Measurements from ENCODE around the gene CLDN16.

CLDN16 gene

DNA sequence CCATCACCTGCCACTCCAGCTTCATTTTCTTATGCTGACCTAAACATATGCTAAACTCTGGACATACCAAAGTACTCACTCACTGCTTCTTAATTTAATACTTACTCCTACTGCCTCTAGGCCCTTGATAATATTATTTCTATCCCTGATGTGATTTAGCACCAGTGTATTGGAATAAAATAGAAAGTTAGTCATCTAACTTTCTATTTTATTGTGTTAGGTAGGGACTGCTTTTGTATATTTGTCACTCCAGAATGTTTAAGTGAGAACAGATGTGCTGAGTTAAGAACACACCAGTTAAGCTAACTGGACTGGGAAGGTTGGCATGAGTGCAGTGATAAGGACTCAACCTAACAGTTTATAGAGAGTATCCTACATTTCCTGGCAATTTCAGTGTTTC lies 6.5 kb upstream of the CLDN16 start:
- no peak for DNase-seq

DNA sequence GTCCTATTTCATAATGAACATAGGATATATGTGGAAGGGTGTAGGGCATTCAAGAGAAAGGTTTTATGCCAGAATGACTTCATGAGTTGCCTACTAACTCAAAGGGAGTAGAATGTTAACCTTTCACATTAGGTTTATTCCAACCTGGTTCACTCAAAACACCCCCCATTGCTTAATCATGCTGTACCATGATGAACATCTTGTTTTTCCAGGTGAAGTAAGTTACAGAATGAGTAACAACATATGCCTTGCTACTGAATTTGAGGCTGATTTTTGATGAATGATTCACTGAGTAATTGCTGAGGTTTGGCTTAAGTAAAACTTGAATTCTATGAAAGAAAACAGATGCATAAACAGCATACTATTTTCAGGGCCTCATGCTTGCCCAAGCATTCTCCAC lies 5.9 kb upstream of the CLDN16 start:
- no peak for DNase-seq

DNA sequence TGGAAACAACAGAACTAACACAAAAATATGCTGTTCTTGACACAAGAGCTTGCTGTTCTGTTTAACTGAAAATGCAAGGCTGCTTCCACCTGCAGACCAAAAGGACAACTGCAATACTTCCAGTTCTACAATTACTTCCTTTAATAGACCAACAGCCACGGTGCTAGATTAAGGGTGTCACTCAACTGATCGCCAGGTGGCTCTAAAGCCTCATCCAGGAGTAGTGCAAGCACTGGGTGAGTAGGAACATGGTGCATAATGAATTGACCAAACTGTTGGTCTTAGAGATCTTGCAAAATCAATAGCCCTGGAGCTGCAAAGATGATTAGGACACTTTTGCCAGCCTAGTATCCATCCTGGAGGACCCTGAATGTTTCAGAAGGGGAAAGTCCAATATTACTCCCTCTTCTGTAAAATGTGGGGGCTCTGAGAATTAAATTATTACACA lies 3.6 kb upstream of the CLDN16 start:
- peak; percentile 81 to 89 for DNase-seq

DNA sequence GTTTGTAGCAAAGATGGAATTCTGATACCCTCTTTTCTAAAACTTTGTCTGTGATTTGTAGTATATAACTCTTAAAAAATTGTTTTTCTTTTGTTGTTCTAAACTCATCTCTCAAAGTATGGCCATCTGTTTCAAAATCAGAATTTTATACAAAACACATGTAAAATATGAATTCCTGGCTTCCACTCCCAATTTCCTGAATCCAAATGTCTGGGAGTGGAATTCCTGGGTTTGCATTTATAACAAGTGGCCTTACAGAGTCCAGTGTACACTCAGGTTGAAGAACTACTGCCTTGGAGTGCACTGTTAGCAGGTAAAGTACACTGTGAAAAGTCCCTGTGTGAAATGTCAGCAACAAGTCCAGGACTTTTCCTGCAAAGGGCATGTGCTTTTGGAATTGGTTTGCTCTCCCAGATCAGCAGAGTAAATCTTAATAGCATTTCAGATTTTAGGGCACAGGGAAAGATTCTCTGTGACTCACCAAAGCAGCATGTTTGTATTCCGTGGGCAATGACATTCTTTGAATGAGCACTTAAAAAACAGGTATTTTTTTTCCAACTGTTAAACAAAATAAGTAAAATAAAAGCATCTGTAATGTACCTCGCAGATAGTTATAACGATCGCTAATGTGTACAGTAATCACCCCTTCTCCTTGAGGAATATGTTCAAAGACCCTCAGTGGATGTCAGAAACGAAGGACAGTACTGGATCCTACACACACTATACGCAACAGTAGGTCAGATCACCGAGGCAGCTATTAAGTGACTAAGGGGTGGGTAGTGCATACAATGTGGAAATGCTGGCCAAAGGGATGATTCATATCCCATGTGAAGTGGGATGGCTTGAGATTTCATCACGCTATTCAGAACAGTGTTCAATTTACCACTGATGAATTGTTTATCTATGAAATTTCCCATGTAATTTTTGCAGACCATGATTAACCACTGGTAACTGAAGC lies 2.0 kb upstream of the CLDN16 start:
- DNase-seq, result peak; percentile 22 to 44

DNA sequence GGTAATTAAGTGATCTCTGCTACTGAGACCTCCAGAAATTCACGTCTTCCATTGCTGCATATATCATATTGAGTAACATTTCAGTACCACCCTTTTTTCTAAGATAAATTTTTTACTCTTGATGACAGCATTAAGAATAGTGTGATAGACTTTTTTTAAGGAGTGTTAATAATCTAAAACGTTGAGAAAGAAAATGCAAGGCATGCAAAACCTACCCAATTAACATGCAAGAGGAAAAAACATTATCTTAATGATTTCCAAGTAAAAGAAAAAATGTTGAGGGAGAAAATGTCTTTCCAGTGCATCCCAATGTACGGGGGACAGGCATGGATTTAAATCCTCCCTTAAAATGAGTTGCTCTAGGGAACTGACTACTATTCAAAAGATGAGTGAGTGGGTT lies 740 bp downstream of the CLDN16 start:
- DNase-seq, result no peak

DNA sequence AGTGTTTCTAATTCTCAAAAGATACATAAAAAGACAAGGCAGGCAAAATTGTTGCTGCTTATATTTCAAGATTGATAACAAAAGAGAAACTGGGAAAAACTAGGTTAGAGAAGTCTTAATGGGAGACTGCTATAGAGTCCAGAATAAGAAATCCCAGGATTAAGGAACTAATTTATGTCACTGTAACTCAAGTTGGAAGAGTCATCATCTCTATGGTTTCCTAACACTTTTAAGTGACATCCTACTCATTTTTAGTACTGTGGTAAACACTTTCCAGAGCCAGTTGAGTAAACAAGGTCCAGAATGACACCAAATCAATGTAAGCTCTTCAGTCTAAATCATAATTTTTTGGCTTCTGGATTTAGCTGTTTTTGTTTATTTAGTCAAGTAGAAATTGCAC lies 8.0 kb downstream of the CLDN16 start:
- no peak for DNase-seq

DNA sequence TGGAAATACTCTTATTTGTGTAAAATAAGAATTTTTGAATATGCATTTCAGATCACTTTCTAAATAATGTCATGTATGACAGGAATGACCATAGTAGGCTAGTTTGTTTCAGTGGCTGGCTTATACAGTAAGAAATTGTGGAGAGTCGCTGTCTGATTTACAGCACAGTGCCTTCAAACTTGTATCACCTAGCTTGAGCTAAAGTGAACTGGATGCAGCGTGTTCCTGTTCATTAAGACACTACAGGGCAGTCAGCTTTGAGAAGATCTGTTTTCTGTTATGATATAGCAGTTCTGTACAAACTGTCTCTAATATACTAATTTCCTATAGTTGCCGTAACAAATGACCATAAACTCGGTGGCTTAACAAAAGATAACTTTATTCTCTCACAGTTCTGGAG lies 9.9 kb downstream of the CLDN16 start:
- no peak for DNase-seq

DNA sequence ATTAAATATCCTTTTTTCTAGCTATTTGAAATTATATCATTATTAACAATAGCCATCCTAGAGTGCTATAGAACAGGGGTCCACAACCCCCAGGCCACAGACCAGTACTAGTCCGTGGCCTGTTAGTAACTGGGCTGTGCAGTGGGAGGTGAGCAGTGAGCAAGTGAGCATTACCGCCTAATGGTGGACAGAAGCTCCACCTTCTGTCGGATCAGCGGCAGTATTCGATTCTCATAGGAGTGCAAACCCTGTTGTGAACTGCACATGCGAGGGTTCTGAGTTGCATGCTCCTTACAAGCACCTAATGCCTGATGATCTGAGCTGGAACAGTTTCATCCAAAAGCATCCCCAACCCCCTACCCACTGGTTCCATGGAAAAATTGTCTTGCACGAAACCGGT lies 11.7 kb downstream of the CLDN16 start:
- no peak for DNase-seq

DNA sequence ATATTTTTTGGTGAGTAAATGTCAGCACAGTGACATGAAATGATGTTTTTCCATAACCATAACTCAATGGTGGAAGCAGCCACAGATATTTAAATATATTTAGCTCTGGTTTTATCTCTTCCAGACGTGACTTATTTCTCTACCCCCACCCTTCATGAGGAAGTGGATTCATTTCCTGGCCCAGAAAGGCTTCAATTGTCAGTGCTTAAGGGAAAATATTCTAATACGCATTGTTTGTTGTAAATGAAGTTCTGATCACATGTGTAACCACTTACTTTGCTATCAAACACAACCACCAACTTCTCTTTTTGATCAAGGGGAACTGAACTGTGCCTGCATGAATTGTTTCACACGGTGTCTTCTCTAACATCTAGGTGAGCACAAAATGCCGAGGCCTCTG lies 14.0 kb downstream of the CLDN16 start:
- no peak for DNase-seq

DNA sequence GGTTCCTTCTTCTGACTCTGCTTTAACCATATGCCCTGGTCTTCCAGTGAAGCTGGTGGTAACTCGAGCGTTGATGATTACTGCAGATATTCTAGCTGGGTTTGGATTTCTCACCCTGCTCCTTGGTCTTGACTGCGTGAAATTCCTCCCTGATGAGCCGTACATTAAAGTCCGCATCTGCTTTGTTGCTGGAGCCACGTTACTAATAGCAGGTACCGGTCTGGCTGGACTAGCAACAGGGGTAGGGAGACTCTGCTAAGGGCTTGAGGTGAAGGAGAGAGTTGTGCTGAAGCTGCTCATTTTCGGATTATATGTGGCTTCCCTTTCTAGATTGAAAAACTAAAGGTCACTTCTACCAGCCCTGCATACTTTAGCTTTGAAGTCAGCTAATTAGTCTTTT lies 16.8 kb downstream of the CLDN16 start:
- DNase-seq, result no peak

DNA sequence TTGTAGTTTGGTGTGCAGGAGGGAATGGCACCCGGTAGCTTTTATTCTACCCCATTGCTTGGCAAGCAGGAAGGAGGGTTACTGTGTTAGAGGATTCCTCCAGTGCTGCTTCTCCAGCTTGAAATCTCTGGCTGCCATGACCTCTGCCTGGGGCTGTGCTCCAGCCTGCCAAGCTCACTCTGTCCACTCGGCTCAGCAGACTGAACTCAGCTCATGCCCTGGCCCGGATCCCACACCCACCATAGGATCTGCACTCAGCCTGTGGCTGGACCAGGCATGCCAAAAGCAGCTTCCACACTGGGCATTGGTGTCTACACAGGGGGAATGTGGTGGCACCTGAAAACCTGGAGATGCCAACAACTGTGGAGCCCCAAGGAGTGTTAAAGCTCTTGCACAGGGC lies 26.3 kb downstream of the CLDN16 start:
- no peak for DNase-seq

DNA sequence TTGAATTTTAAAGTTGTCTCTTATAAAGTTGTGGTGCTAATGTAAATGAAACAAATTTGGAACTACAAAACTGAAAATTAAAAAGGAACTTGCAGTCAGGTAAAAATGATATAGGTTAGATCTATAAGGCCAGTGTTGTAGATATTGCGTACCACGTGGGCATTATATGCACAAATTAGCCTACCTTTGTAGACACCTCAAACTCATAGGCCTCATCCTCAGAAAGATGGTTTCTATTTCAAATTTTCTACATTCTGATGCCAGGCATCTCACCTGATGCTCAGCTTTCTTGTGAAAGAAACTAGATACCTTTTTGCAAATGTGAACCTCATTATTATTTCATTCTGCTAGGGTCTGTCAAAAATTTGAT lies 36.1 kb downstream of the CLDN16 start:
- no peak for DNase-seq

DNA sequence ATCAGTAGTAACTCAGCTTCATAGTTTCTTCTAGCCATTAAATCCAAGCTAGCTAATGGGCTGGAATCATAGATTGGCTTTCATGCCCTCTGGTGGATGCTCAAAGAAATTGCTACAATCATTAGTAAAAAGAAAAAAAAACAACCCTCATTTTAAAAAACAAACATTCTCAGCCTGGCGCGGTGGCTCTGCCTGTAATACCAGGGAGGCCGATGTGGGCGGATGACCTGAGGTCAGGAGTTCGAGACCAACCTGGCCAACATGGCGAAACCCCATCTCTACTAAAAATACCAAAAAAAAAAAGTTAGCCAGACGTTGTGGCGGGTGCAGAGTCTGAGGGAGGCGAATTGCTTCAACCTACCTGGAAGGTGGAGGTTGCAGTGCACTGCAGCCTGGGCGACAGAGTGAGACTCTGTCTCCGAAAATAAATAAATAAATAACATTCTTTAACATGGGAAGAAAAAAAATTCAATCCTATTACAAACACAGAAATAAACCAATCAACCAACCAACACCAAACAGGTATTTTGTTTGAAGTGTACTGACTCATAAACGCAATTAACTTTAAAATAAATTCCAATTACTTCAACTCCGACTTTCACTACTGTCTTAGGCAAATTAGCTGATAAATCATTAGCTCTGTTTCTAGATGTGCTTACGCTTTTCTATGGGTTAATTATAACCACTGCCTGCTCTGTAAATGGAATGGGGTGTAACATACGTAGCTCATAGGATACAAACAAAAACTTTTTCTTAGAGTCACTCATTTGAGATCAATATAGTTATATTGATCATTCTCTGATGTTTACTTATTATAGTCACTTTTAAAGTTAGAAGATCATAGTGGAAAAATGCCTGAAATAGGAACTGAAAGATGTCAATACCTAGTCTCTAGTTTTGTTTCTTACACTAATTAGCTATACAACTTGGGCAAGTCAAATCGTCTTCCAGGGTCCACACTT lies 36.8 kb downstream of the CLDN16 start:
- DNase-seq, result peak; percentile 82 to 84

DNA sequence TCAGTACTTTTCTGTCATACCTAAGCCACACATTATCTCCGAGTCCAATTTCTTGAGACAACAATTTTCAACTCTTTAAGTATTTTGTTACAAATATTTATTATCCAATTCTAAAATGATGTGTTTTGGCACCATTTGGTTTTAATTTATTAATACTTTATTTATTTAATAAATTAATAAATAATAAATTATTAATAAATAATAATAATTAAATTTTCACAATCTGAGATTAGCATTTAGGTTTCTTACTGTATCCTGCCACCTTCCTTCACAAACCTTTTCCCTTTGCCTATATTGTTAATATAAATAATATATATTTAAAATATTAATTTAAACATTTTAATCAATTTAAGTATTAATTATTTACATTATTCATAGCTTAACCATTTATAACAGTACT lies 37.9 kb downstream of the CLDN16 start:
- no peak for DNase-seq

DNA sequence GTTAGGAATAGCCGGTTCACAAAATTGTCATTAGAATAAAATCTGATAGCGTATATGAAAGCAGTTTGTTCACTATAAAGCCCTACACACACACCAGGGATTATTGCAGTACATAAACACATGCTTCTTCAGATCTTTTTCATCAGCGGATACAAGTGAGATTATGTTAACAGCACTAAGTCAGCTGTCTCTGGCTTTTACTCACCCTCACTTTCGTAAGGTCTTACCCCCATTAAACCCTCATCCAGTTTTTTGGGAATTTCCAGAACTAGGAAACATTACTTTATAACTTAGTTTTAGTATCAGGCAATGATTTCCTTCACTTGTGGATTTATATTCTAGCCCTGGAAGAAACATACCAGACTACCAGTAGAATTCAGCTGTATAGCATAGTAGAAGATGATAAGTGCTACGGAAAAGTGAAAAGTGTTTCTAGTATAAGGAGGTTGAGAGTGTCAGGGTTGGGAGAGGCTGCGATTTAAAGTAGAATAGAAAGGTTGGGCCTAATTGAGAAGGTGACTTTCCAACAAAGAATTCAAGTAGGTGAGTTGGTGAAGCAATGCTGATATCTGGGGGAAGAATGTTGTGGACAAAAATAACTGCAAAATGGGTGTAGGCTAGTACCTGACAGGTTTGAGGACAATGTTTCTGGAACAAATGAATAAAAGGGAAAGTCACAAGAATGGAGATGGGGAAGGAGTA lies 39.0 kb downstream of the CLDN16 start:
- DNase-seq, result no peak

DNA sequence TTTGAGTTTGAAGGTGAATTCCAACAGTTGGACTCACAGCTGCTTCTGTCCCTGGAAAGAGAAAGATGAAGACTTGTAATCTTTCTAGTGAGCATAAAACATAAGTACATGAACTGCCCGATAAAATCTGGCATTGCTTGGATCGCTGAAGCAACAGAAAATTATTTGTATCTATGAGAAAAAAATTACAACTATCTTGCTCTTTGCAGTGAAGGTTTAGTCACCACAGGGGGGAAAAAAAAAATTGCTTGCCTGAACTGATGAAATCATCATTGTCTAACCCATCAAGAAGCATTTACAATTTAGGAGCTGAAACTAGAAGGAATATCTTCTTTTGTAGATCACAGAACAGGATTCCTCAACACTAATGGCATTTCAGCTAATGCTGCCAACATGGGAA lies 41.7 kb downstream of the CLDN16 start:
- no peak for DNase-seq

DNA sequence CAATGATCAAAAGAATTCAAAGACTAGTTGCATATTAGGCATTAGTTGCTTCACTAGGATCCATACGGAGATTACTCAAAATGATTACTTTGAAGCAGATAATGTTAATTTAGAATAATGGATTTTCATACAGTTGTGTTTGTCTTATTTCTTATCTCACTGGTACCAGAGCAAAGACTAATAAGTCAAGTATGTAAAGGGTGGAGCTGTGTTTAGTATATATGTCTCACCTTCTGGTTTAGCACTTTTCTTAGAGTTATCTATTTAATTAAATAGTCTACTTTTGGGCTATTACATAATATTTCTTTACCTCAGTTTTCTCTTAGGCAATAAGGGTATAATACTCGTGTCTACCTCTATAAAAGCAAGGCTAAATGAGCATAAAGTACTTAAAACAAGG lies 42.9 kb downstream of the CLDN16 start:
- no peak for DNase-seq

DNA sequence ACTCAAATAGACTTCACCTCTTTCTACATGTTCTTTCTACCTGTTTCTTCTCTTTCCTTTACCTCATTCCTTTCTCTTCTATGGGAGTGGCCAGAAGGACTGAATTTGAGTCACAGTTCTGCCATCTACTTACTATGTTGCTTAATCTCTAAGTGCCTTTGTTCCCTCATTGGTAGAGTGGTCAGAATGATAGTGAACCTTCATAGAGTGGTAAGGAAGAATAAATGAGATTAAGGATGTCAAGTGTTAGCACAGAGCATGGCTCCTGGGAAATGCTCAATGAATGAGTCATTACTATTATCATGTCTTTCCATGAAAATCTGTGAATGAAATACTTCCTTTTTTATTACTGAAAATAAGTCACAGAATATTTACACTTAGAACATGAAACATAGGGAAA lies 44.3 kb downstream of the CLDN16 start:
- no peak for DNase-seq

DNA sequence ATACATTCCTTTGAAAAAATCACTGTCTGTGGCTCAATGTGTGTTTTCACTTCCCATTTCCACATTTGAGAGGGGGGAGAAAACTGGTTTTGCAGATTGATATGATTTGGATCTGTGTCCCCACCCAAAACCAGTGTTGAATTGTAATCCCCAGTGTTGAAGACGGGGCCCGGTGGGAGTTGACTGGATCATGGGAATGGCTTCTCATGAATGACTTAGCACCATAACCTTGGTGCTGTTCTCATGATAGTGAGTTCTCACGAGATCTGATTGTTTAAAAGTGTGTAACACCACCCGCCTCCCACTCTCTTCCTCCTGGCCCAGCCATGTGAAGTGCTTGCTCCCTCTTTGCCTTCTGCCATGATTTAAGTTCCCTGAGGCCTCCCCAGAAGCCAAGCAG lies 45.7 kb downstream of the CLDN16 start:
- DNase-seq, result no peak

DNA sequence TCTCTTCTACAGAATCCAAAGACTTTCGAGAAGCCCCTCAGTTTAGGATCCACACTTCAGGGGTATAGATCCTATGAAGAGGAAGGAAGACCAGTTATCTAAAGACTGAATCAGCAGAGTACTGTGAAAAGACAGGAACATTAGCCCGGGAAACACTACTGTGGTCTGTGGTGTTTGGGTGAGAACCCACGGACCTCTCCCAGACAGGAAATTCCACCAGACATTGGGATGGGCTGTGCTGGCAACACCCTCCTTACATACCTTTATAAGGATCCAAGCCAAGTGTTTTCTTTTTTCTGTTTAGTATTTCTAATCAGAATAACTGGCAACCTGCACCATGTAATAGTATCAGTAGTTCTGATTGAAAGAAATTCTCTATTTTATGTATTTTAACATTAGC lies 47.7 kb downstream of the CLDN16 start:
- DNase-seq, result no peak

DNA sequence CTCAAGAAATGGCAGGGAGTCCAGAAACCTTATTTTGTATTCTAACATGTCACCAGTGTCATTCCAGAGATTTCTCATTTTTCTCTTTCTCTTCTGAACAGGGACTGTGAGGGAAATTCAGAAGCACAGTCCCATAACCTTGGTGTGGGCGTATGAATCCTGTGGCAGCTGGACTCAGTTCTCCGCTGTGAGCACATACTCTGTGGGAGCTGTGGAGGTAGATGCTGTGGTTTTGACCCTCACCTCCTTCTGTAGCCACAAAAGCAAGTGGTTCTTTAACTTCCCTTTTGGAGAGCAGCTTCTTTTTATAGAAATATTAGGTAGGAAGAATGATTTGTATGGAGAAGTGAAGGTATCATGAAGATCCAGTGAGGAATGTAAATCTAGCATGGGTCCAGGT lies 48.4 kb downstream of the CLDN16 start:
- peak; percentile 26 to 29 for DNase-seq

DNA sequence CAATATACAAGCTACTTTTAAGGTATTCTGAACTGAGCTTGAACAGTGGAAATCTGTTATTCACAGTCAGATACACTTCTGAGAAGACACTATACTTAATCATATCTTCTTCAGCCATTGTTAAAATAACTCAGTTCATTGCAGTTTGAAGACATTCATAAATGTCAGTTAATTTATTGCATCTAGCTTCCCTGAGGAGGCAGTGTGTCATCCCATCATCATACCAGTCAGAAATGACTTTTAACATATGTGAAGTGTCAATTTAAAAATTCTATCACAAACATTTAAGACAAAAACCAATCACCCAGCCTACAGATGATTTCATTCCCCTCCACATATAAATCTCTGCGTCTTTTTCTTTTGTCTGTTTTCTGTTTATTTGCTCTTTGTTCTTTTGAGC lies 54.3 kb downstream of the CLDN16 start:
- DNase-seq, result no peak

DNA sequence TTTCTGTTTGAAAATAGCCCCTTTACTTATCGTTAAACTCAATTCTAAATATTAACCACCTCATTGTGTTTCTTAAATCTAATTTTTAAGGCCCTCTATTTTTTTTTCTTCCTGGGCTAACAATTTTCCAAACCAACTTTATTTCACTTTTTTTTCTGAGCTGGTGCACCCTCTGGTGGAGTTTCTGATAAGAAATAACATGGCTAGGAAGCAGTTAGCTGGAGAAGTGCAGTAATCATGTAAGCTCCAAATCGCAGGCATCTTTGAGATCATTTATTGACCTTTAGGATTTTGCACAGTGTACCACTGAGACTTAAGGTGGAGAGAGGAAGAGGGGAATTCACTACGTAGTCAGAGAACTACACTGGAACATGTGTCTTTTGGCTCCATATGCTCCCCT lies 55.3 kb downstream of the CLDN16 start:
- peak; percentile 7 to 23 for DNase-seq

Measured in AML-193 (cell line).